HepG2 (cell line): ENCODE data around the gene LOXL4.

Experiments used
- ZNF274 ChIP-seq: sonication (generic); formaldehyde crosslinking; IDR thresholded peaks from 2 replicates; pipeline ENCODE4 v1.5.1; 2020; ENCODE audit warnings: mild to moderate bottlenecking, missing genetic modification reagents
- ZNF3 ChIP-seq: IDR thresholded peaks from 2 replicates; pipeline ENCODE4 v1.7.0; 2017; ENCODE audit warnings: inconsistent platforms

GRCh38 chr10:98301664-98302319, 33.8 kb upstream of the LOXL4 start:
- TF ChIP-seq ZNF3 (CRISPR knock-in tag) (no peak), ZNF274 (CRISPR knock-in tag) (no peak)
